Neural progenitor cell (in vitro differentiated cells): ENCODE measurements around the gene BOD1L1. TPM values are rescaled to one million over a fixed set of nuclear protein-coding genes. Genes with fewer than 3 reads are reported as not detected.

Source experiments
- DNase-seq: peaks from one replicate; pipeline ENCODE4 v3.0.0-alpha.2; 2016; ENCODE audit warnings: low spot score
- H2AFZ ChIP-seq: fragments of 200-600 bp; sonication (generic); replicated peaks from 2 replicates; pipeline ENCODE4 v1.6.1; 2016; ENCODE audit warnings: antibody characterized with exemption
- H3F3A ChIP-seq: fragments of 200-600 bp; sonication (generic); 2 replicates; pipeline ENCODE4 v1.6.1; 2016; ENCODE audit warnings: antibody characterized with exemption, low read depth
- H3K27ac ChIP-seq: fragments of 200-600 bp; sonication (generic); 2 replicates; pipeline ENCODE4 v1.5.1; 2016; ENCODE audit warnings: mild to moderate bottlenecking
- H3K27me3 ChIP-seq: fragments of 200-600 bp; sonication (generic); 2 replicates; pipeline ENCODE4 v1.6.1; 2016; ENCODE audit warnings: mild to moderate bottlenecking, moderate library complexity
- H3K36me3 ChIP-seq: fragments of 200-600 bp; sonication (generic); 2 replicates; pipeline ENCODE4 v1.5.1; 2016
- H3K4me1 ChIP-seq: fragments of 200-600 bp; sonication (generic); 2 replicates; pipeline ENCODE4 v1.6.1; 2016; ENCODE audit warnings: mixed run types
- H3K4me2 ChIP-seq: fragments of 200-600 bp; sonication (generic); 2 replicates; pipeline ENCODE4 v1.6.1; 2016
- H3K4me3 ChIP-seq: fragments of 200-600 bp; sonication (generic); 2 replicates; pipeline ENCODE4 v1.5.1; 2016
- H3K79me2 ChIP-seq: fragments of 200-600 bp; sonication (generic); 2 replicates; pipeline ENCODE4 v1.6.1; 2016; ENCODE audit warnings: low read depth
- H3K9ac ChIP-seq: fragments of 200-600 bp; sonication (generic); 2 replicates; pipeline ENCODE4 v1.6.1; 2016
- H3K9me3 ChIP-seq: fragments of 200-600 bp; sonication (generic); 2 replicates; pipeline ENCODE4 v1.5.1; 2016; ENCODE audit warnings: low read depth
- H4K20me1 ChIP-seq: fragments of 200-600 bp; sonication (generic); 2 replicates; pipeline ENCODE4 v1.6.1; 2016; ENCODE audit warnings: low read depth
- H3K27ac Mint-ChIP-seq: 3 replicates; pipeline ENCODE4 v1.8.0; 2021; ENCODE audit warnings: mixed read lengths
- H3K27me3 Mint-ChIP-seq: 2 replicates; pipeline ENCODE4 v1.8.0; 2022; ENCODE audit warnings: low read depth, mild to moderate bottlenecking, inconsistent platforms, moderate library complexity, mixed read lengths; ENCODE audit not compliant: insufficient read depth
- H3K36me3 Mint-ChIP-seq: 3 replicates; pipeline ENCODE4 v1.8.0; 2021; ENCODE audit warnings: mixed read lengths
- H3K4me1 Mint-ChIP-seq: 3 replicates; pipeline ENCODE4 v1.8.0; 2021; ENCODE audit warnings: mixed read lengths
- H3K4me3 Mint-ChIP-seq: 3 replicates; pipeline ENCODE4 v1.8.0; 2021; ENCODE audit warnings: mild to moderate bottlenecking, moderate library complexity, mixed read lengths
- H3K9me3 Mint-ChIP-seq: 3 replicates; pipeline ENCODE4 v1.8.0; 2020; ENCODE audit warnings: mixed read lengths
- EZH2 ChIP-seq: fragments of 200-600 bp; sonication (generic); IDR thresholded peaks from 2 replicates; pipeline ENCODE4 v1.6.1; 2017; ENCODE audit warnings: antibody characterized with exemption, mild to moderate bottlenecking, moderate library complexity
- EZH2phosphoT487 ChIP-seq: fragments of 200-600 bp; sonication (generic); IDR thresholded peaks from 2 replicates; pipeline ENCODE4 v1.6.1; 2017; ENCODE audit warnings: antibody characterized with exemption
- total RNA-seq: library from RNA; depleted of rRNA; stranded (reverse); fragments of >200 nt; gene quantifications from 2 replicates; pipeline ENCODE4 v1.2.3, GENCODE V29; 2015; ENCODE audit warnings: low replicate concordance
- TF ChIP-seq, protein P1 (sequence below): fragments of 200-600 bp; sonication (generic); IDR thresholded peaks from 2 replicates; pipeline ENCODE4 v1.5.1; 2017; ENCODE audit warnings: antibody characterized with exemption, mild to moderate bottlenecking

Gene BOD1L1
- total RNA-seq, 1 donor from 2014 or later = 32.5 TPM

DNA sequence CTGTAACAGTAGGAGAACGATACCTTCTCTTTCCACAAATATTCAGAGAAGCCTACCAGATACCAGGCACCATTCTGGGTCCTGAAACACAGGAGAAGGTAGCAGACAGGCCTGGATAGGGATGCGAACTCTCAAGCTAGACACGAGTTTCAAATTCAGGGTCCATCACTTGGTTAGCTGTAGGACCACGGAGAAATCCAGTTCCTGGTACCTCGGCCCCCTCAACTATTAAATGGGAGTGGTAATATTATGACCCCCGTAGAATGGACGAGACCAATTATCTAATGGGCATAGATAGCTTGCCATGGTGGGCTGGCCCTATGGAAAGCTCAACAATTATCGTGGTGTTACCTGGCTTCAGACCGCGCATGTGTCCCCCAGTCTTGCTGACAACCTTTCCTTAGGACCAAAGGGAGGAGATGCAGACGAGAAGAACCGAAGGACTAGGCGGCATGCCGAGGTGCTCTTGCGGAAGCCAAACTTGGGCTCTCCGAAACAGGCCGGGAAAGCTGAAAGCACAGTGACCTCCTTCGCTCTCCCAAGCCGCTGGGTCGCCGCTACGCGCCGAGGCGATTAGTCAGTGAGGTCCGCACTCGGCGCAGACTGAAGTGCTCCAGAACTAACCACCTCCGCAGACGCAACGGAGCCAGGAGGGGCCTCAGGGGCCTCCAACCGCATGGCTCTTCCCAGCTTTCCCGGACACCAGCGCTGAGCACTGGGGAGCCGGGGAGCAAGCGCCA lies 102.9 kb downstream of the BOD1L1 start:
- TF ChIP-seq EZH2phosphoT487 (peak; percentile 52), EZH2 (peak; percentile 74)
- TF ChIP-seq, protein P1, sequence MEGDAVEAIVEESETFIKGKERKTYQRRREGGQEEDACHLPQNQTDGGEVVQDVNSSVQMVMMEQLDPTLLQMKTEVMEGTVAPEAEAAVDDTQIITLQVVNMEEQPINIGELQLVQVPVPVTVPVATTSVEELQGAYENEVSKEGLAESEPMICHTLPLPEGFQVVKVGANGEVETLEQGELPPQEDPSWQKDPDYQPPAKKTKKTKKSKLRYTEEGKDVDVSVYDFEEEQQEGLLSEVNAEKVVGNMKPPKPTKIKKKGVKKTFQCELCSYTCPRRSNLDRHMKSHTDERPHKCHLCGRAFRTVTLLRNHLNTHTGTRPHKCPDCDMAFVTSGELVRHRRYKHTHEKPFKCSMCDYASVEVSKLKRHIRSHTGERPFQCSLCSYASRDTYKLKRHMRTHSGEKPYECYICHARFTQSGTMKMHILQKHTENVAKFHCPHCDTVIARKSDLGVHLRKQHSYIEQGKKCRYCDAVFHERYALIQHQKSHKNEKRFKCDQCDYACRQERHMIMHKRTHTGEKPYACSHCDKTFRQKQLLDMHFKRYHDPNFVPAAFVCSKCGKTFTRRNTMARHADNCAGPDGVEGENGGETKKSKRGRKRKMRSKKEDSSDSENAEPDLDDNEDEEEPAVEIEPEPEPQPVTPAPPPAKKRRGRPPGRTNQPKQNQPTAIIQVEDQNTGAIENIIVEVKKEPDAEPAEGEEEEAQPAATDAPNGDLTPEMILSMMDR = no peak
- Histone ChIP-seq H2AFZ (no peak overlapping the region), H3K4me2 (no peak overlapping the region)

DNA sequence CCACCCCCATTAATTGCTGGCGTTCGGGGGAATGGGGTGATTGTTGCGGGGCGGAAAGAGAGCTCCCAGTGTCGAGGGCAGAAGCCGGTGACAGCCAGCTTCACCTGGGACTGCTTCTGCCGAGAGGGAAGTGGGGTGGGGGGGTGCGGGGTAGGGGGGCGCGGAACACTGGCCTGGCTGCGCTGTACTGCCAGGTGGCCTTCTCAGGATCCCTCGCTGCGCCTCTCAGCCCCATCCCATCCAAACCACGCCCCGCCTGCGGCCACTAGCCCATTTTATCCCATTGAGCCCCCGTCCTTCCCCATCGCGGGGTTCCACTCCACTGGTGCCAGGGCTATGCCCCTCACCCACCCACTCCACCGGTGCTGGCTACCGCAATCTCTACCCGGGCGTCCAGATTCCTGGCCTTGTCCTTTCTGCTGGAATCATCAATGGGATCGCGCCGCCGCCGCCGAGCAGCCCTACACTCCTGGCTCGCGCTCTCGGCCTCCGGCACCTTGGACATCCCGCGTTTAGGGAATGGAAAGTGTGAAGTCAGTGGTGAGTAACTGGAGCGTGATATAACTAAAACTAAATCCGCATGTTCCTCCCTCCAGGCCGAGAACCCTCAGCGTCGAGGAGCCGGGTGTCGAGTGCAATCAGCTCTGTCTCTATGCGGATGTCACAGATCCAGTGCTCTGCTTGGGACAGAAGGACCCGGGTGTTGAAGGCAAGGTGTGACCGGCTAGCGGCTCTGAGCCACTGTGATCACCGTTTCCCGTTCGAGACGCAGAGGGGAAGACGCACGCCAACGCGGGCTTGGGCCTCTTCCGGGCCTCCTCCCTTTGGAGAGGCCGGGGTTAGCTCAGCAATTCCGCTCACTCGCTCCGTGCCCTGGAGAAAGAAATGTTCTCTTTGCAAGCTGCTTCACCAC lies 103.7 kb downstream of the BOD1L1 start:
- no peak overlapping the region for H3K27ac Mint-ChIP-seq

More for the DNA sequence above, 102.9 kb downstream of the BOD1L1 start:
- Histone ChIP-seq H3F3A (peaks cover under 1% of the 10 kb centered on the region), H3K4me1 (no peaks in the 10 kb centered on the region), H4K20me1 (peaks cover 17% of the 10 kb centered on the region), H3K4me3 (no peak overlapping the region), H3K36me3 (no peaks in the 10 kb centered on the region), H3K9me3 (no peaks in the 10 kb centered on the region), H3K27ac (no peak overlapping the region), H3K79me2 (no peaks in the 10 kb centered on the region), H3K27me3 (peaks cover 100% of the 10 kb centered on the region), H3K9ac (no peak overlapping the region)
- peaks cover 5% of the 10 kb centered on the region for H3K4me1 Mint-ChIP-seq
- H3K9me3 Mint-ChIP-seq = peaks cover 17% of the 10 kb centered on the region
- DNase-seq = no peak
- H3K27ac Mint-ChIP-seq = no peak overlapping the region
- H3K4me3 Mint-ChIP-seq = no peak overlapping the region
- H3K36me3 Mint-ChIP-seq = peaks cover 2% of the 10 kb centered on the region
- H3K27me3 Mint-ChIP-seq = peaks cover 67% of the 10 kb centered on the region

DNA sequence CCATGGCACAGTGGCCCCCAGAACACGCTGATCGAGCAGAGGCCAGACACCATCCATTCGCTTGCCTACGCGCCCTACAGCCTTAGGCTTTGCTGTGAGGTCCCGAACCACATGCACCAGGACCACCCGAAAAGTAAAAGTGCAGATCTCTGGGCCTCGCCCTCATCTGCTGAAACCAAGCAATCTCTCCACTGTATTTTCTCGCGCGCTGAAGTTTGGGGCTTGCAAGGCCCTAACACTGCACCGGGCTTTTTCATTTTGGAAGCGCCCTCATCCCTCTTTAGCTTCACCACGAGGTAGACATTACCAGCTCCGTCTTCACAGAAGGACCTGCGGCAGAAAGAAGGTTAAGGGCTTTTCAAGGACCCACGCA lies 104.4 kb downstream of the BOD1L1 start:
- no peaks in the 10 kb centered on the region for H3K36me3 ChIP-seq
- H3F3A ChIP-seq = no peaks in the 10 kb centered on the region
- H2AFZ ChIP-seq = no peak overlapping the region
- H3K9ac ChIP-seq = no peak overlapping the region
- peaks cover 96% of the 10 kb centered on the region for H3K27me3 ChIP-seq
- TF ChIP-seq EZH2phosphoT487 (no peak), EZH2 (peak; percentile 15)
- TF ChIP-seq, protein P1 = no peak
- peak overlapping the region; percentile 73 for H3K4me2 ChIP-seq
- H3K79me2 ChIP-seq = no peaks in the 10 kb centered on the region
- Mint-ChIP-seq H3K27me3 (peaks cover 51% of the 10 kb centered on the region), H3K27ac (no peak overlapping the region), H3K9me3 (peaks cover 17% of the 10 kb centered on the region), H3K4me1 (peaks cover 6% of the 10 kb centered on the region), H3K36me3 (peaks cover 2% of the 10 kb centered on the region), H3K4me3 (no peak overlapping the region)
- H3K4me1 ChIP-seq = no peaks in the 10 kb centered on the region
- peaks cover 3% of the 10 kb centered on the region for H4K20me1 ChIP-seq
- peak overlapping the region; percentile 33 for H3K4me3 ChIP-seq
- no peak for DNase-seq
- no peaks in the 10 kb centered on the region for H3K9me3 ChIP-seq
- H3K27ac ChIP-seq = no peak overlapping the region

More for the DNA sequence above, 103.7 kb downstream of the BOD1L1 start:
- Histone ChIP-seq H3K4me2 (no peak overlapping the region), H3F3A (no peaks in the 10 kb centered on the region), H2AFZ (no peak overlapping the region), H3K36me3 (no peaks in the 10 kb centered on the region), H3K27ac (no peak overlapping the region), H3K4me1 (no peaks in the 10 kb centered on the region), H3K27me3 (peaks cover 100% of the 10 kb centered on the region), H3K4me3 (no peak overlapping the region), H4K20me1 (peaks cover 8% of the 10 kb centered on the region), H3K79me2 (no peaks in the 10 kb centered on the region), H3K9ac (no peak overlapping the region), H3K9me3 (no peaks in the 10 kb centered on the region)
- H3K36me3 Mint-ChIP-seq = peaks cover 2% of the 10 kb centered on the region
- TF ChIP-seq EZH2 (peak; percentile 10), EZH2phosphoT487 (no peak)
- TF ChIP-seq, protein P1 = no peak
- H3K9me3 Mint-ChIP-seq = peaks cover 17% of the 10 kb centered on the region
- H3K27me3 Mint-ChIP-seq = peaks cover 59% of the 10 kb centered on the region
- no peak overlapping the region for H3K4me3 Mint-ChIP-seq
- peaks cover 7% of the 10 kb centered on the region for H3K4me1 Mint-ChIP-seq
- no peak for DNase-seq
